Lower leg skin (tissue), 3 donors: ENCODE measurements around the gene INTS6.

ENCODE experiments used
- POLR2A ChIP-seq, 2 donors: fragments of 450-650 bp; IDR thresholded peaks; one replicate each; pipeline ENCODE4 v1.6.1; 2016 to 2017; ENCODE audit warnings: antibody characterized with exemption in 2 of 2, mild to moderate bottlenecking in 1 of 2, moderate library complexity in 1 of 2
- TF ChIP-seq, protein P1 (sequence below), 3 donors: fragments of 450-650 bp; IDR thresholded peaks; one replicate each; pipeline ENCODE4 v1.5.1; 2016; ENCODE audit warnings: antibody characterized with exemption in 3 of 3, mild to moderate bottlenecking in 3 of 3, moderate library complexity in 2 of 3

GRCh38 chr13:51426982-51427381 lies 25.9 kb downstream of the INTS6 start:
- TF ChIP-seq, protein P1, sequence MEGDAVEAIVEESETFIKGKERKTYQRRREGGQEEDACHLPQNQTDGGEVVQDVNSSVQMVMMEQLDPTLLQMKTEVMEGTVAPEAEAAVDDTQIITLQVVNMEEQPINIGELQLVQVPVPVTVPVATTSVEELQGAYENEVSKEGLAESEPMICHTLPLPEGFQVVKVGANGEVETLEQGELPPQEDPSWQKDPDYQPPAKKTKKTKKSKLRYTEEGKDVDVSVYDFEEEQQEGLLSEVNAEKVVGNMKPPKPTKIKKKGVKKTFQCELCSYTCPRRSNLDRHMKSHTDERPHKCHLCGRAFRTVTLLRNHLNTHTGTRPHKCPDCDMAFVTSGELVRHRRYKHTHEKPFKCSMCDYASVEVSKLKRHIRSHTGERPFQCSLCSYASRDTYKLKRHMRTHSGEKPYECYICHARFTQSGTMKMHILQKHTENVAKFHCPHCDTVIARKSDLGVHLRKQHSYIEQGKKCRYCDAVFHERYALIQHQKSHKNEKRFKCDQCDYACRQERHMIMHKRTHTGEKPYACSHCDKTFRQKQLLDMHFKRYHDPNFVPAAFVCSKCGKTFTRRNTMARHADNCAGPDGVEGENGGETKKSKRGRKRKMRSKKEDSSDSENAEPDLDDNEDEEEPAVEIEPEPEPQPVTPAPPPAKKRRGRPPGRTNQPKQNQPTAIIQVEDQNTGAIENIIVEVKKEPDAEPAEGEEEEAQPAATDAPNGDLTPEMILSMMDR (IDR thresholded peaks at IDR 0.05) = no peak
- no peak for TF ChIP-seq POLR2A (IDR thresholded peaks at IDR 0.05)
